HepG2 (cell line): ENCODE data around the gene HNRNPR. TPM values are rescaled to one million over a fixed set of nuclear protein-coding genes. Genes with fewer than 3 reads are reported as not detected.
A peak's percentile ranks its signal among the peaks of the same experiment; 100 is the strongest.

Experiments
- ARHGAP35 ChIP-seq: sonication (generic); formaldehyde crosslinking; IDR thresholded peaks from 2 replicates; pipeline ENCODE4 v1.9.0; 2022; ENCODE audit warnings: mild to moderate bottlenecking, inconsistent platforms, moderate library complexity, missing genetic modification reagents, borderline replicate concordance
- CEBPG ChIP-seq: IDR thresholded peaks from 2 replicates; pipeline ENCODE4 v1.6.1; 2016
- FOXP4 ChIP-seq: sonication (generic); formaldehyde crosslinking; IDR thresholded peaks from 2 replicates; pipeline ENCODE4 v1.4.0; 2020; ENCODE audit warnings: missing genetic modification reagents
- GRHL1 ChIP-seq: sonication (generic); formaldehyde crosslinking; conservative IDR thresholded peaks from 2 replicates; pipeline ENCODE4 v1.8.0; 2022; ENCODE audit warnings: missing genetic modification reagents
- HDAC2 ChIP-seq: sonication (generic); formaldehyde crosslinking; IDR thresholded peaks from 2 replicates; pipeline ENCODE4 v1.4.0; 2020; ENCODE audit warnings: missing genetic modification reagents
- KDM2A ChIP-seq: sonication (generic); formaldehyde crosslinking; IDR thresholded peaks from 2 replicates; pipeline ENCODE4 v1.4.0; 2020; ENCODE audit warnings: low read depth, missing genetic modification reagents, borderline replicate concordance
- KDM5A ChIP-seq: fragments of 200-600 bp; sonication (generic); IDR thresholded peaks from 2 replicates; pipeline ENCODE4 v1.7.0; 2018; ENCODE audit warnings: antibody characterized with exemption, mild to moderate bottlenecking, low read length, borderline replicate concordance
- MED13 ChIP-seq: sonication (generic); formaldehyde crosslinking; IDR thresholded peaks from 2 replicates; pipeline ENCODE4 v1.5.0; 2020; ENCODE audit warnings: missing genetic modification reagents
- NR0B2 ChIP-seq: sonication (generic); formaldehyde crosslinking; IDR thresholded peaks from 2 replicates; pipeline ENCODE4 v1.4.0; 2020; ENCODE audit warnings: mild to moderate bottlenecking, missing genetic modification reagents
- RFX5 ChIP-seq: IDR thresholded peaks from 2 replicates; pipeline ENCODE4 v1.6.1; 2011; ENCODE audit warnings: low read depth, low read length, improper control_type of control experiment
- SIX4 ChIP-seq: sonication (generic); formaldehyde crosslinking; IDR thresholded peaks from 2 replicates; pipeline ENCODE4 v1.4.0; 2020; ENCODE audit warnings: missing genetic modification reagents
- SRSF4 ChIP-seq: fragments of 200-400 bp; formaldehyde crosslinking; IDR thresholded peaks from one replicate; pipeline ENCODE4 v1.6.1; 2018; ENCODE audit warnings: mild to moderate bottlenecking, low read depth, low read length, moderate library complexity; ENCODE audit not compliant: poor library complexity, severe bottlenecking
- U2AF1 ChIP-seq: fragments of 200-400 bp; formaldehyde crosslinking; optimal IDR thresholded peaks from 2 replicates; pipeline ENCODE3; 2017; ENCODE audit warnings: mild to moderate bottlenecking, low read depth, low read length
- ZNF264 ChIP-seq: sonication (generic); formaldehyde crosslinking; IDR thresholded peaks from 2 replicates; pipeline ENCODE4 v1.4.0; 2020; ENCODE audit warnings: missing genetic modification reagents
- ZNF547 ChIP-seq: sonication (generic); formaldehyde crosslinking; IDR thresholded peaks from 2 replicates; pipeline ENCODE4 v1.5.1; 2020; ENCODE audit warnings: mild to moderate bottlenecking, missing genetic modification reagents
- ZNF556 ChIP-seq: sonication (generic); formaldehyde crosslinking; IDR thresholded peaks from 2 replicates; pipeline ENCODE4 v1.4.0; 2020; ENCODE audit warnings: mild to moderate bottlenecking, missing genetic modification reagents, borderline replicate concordance
- ZNF558 ChIP-seq: sonication (generic); formaldehyde crosslinking; IDR thresholded peaks from 2 replicates; pipeline ENCODE4 v1.9.0; 2022; ENCODE audit warnings: mild to moderate bottlenecking, missing genetic modification reagents, borderline replicate concordance
- polyA plus RNA-seq, 8 experiments: library from polyadenylated mRNA; depleted of rRNA in 3 of 8; stranded (reverse) in 7 of 8; unstranded in 1 of 8; fragments of >200 nt; fragmentation: Illumina TruSeq in 4 of 8; extraction: Trizol in 4 of 8; gene quantifications; 2 replicates each; pipeline versions ENCODE4 v1.2.1 to v1.2.3, GENCODE V29; 2011 to 2016; ENCODE audit warnings: low read depth in 4 of 8, missing spikeins in 1 of 8, mixed read lengths in 1 of 8; ENCODE audit not compliant: insufficient read depth in 1 of 8
- total RNA-seq, 5 experiments: library from RNA; depleted of rRNA; stranded (reverse); fragments of >200 nt; fragmentation: Illumina TruSeq; extraction: Trizol; gene quantifications; 2 replicates each; pipeline ENCODE4 v1.2.3, GENCODE V29; 2016; ENCODE audit warnings: low read depth in 1 of 5
- TF ChIP-seq, protein P1 (sequence below): sonication (generic); formaldehyde crosslinking; IDR thresholded peaks from 2 replicates; pipeline ENCODE4 v1.8.0; 2022; ENCODE audit warnings: missing genetic modification reagents, low read depth, mild to moderate bottlenecking, borderline replicate concordance
- TF ChIP-seq, protein P2 (sequence below): sonication (generic); formaldehyde crosslinking; IDR thresholded peaks from 2 replicates; pipeline ENCODE4 v1.9.0; 2021; ENCODE audit warnings: missing genetic modification reagents, borderline replicate concordance

HNRNPR gene
- total and polyA plus RNA-seq, 2 of the 13 experiments (the other 11 are each of a cell fraction or from before 2014, with no cell fraction given): 133 to 216 TPM

GRCh38 chr1:23344111-23344986, at the start of gene HNRNPR (continued):
- TF ChIP-seq NR0B2 (CRISPR knock-in tag) (peak; percentile 92), SRSF4 (no peak), FOXP4 (CRISPR knock-in tag) (no peak), MED13 (CRISPR knock-in tag) (peak; percentile 81; the same call in 1 of the 2 replicates), KDM2A (CRISPR knock-in tag) (peak; percentile 47; the same call in 1 of the 2 replicates), ZNF547 (CRISPR knock-in tag) (no peak), ZNF556 (peak; percentile 24; the same call in 1 of the 2 replicates), GRHL1 (CRISPR knock-in tag) (no peak), HDAC2 (CRISPR knock-in tag) (peak; percentile 45; the same call in 1 of the 2 replicates), SIX4 (CRISPR knock-in tag) (no peak), RFX5 (peak; percentile 63; the same call in 1 of the 2 replicates), ZNF558 (CRISPR knock-in tag) (no peak), CEBPG (CRISPR knock-in tag) (no peak), KDM5A (peak; percentile 42; the same call in 1 of the 2 replicates), ARHGAP35 (CRISPR knock-in tag) (no peak), U2AF1 (no peak), ZNF264 (CRISPR knock-in tag) (peak; percentile 61)
- TF ChIP-seq, protein P1, sequence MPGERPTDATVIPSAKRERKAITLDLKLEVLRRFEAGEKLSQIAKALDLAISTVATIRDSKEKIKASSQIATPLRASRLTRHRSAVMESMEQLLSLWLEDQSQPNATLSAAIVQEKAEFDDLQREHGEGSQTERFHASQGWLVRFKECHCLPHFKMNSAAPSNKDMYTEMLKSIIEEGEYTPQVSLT (CRISPR knock-in tag): no peak
- TF ChIP-seq, protein P2, sequence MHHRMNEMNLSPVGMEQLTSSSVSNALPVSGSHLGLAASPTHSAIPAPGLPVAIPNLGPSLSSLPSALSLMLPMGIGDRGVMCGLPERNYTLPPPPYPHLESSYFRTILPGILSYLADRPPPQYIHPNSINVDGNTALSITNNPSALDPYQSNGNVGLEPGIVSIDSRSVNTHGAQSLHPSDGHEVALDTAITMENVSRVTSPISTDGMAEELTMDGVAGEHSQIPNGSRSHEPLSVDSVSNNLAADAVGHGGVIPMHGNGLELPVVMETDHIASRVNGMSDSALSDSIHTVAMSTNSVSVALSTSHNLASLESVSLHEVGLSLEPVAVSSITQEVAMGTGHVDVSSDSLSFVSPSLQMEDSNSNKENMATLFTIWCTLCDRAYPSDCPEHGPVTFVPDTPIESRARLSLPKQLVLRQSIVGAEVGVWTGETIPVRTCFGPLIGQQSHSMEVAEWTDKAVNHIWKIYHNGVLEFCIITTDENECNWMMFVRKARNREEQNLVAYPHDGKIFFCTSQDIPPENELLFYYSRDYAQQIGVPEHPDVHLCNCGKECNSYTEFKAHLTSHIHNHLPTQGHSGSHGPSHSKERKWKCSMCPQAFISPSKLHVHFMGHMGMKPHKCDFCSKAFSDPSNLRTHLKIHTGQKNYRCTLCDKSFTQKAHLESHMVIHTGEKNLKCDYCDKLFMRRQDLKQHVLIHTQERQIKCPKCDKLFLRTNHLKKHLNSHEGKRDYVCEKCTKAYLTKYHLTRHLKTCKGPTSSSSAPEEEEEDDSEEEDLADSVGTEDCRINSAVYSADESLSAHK (CRISPR knock-in tag): no peak
